Heart left ventricle (tissue), 13 donors: ENCODE measurements around the gene ATP2B1.

Source experiments
- POLR2A ChIP-seq, 2 donors: fragments of 450-650 bp; IDR thresholded peaks; one replicate each; pipeline ENCODE4 v1.6.1; 2017; ENCODE audit warnings: antibody characterized with exemption in 2 of 2, mild to moderate bottlenecking in 2 of 2, moderate library complexity in 2 of 2
- TF ChIP-seq, protein P1 (sequence below), 12 donors: fragments of 200-600 bp; sonication (generic) in 4 of 12; IDR thresholded peaks; one replicate each; pipeline versions ENCODE4 v1.5.0 to v1.8.0; 2018 to 2022; ENCODE audit warnings: antibody characterized with exemption in 12 of 12, mild to moderate bottlenecking in 5 of 12
- donor health status: ischemic (EF 13 %, LVEDD 7.1; RV severe dilation, severe dysfunction).
- donor health status: DM: no; HTN: yes; CAD: no.
- donor health status: DM: no; HTN: no; CAD: no.
- donor health status: ischemic (EF 25% LVEDD 6.9; RV normal size, moderate dysfunction).
- donor health status: ischemic (EF 25% LVEDD 5.7; RV mildly dilated, moderate dysfunction).
- donor health status: ischemic (EF 35%, LVEDD 5.7; RV mildly dilated, moderate dysfunction).
- donor health status: nonischemic (EF 11% LVEDD 7.7; RV severe dilation, severe dysfunction).
- donor health status: DM: yes; HTN: yes; CAD: no.
- donor health status: PGD.
- donor health status: ischemic (EF 29% LVEDD 5.4; RV normal size, mild dysfunction).
- donor health status: nonischemic (EF 23%, LVEDD 6.1; RV moderate dilation, normal function).

DNA sequence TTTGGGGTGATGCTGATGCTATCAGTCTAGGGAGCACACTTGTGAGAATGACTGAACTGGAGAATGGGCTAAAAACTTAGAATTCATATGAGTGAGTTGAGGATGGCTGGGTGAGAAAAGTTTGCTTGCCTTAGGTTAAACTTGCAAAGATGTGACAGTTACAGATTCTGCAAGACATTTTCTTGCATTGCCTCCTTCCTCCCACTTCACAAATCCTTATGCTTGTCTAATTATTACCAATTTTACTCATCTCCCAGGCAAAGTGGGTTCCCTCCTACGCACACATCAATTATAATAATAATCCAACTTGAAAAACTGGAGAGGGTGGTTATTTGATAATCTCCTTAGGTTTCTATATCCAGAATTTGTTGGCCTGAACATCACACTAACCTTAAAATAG lies 50.9 kb downstream of the ATP2B1 start:
- TF ChIP-seq POLR2A (IDR thresholded peaks at IDR 0.05): no peak
- TF ChIP-seq, protein P1, sequence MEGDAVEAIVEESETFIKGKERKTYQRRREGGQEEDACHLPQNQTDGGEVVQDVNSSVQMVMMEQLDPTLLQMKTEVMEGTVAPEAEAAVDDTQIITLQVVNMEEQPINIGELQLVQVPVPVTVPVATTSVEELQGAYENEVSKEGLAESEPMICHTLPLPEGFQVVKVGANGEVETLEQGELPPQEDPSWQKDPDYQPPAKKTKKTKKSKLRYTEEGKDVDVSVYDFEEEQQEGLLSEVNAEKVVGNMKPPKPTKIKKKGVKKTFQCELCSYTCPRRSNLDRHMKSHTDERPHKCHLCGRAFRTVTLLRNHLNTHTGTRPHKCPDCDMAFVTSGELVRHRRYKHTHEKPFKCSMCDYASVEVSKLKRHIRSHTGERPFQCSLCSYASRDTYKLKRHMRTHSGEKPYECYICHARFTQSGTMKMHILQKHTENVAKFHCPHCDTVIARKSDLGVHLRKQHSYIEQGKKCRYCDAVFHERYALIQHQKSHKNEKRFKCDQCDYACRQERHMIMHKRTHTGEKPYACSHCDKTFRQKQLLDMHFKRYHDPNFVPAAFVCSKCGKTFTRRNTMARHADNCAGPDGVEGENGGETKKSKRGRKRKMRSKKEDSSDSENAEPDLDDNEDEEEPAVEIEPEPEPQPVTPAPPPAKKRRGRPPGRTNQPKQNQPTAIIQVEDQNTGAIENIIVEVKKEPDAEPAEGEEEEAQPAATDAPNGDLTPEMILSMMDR (IDR thresholded peaks at IDR 0.05): no peak
